Activated T-helper 1 cell treated with anti-CD3 and anti-CD28 coated beads, Interleukin-12 subunit alpha, Interleukin-12 subunit beta, Interleukin-2, Interleukin-4 antibody, amounts not matched to agents 30 ng/mL and 10 ng/mL and 1 ng/mL, durations not matched to agents 14 hours and 24 hours and 36 hours (primary cell): ENCODE results near the gene THOC7. TPM values are rescaled to one million over a fixed set of nuclear protein-coding genes. Genes with fewer than 3 reads are reported as not detected.

Experiments used
- DNase-seq: peaks from one replicate; pipeline ENCODE4 v3.0.0; 2021; ENCODE audit warnings: low spot score
- H3K27ac Mint-ChIP-seq: one replicate; pipeline ENCODE4 v1.8.0; 2021; ENCODE audit warnings: mild to moderate bottlenecking, mixed read lengths
- H3K27me3 Mint-ChIP-seq: one replicate; pipeline ENCODE4 v1.8.0; 2022; ENCODE audit warnings: mild to moderate bottlenecking, moderate library complexity, mixed read lengths; ENCODE audit not compliant: insufficient read depth
- H3K36me3 Mint-ChIP-seq: one replicate; pipeline ENCODE4 v1.8.0; 2021; ENCODE audit warnings: low read depth, mixed read lengths
- H3K4me1 Mint-ChIP-seq: one replicate; pipeline ENCODE4 v1.8.0; 2021; ENCODE audit warnings: low read depth, mixed read lengths
- H3K4me3 Mint-ChIP-seq: one replicate; pipeline ENCODE4 v1.8.0; 2021; ENCODE audit warnings: mild to moderate bottlenecking, moderate library complexity, mixed read lengths
- H3K9me3 Mint-ChIP-seq: one replicate; pipeline ENCODE4 v1.8.0; 2021; ENCODE audit warnings: mixed read lengths
- intact Hi-C: fragments of 100-400 bp; cut with micrococcal nuclease; formaldehyde crosslinking; loops from one replicate; pipeline ENCODE4 v1.15.1; 2024
- total RNA-seq: library from RNA; stranded (reverse); gene quantifications from 2 replicates; pipeline ENCODE4 v1.2.3, GENCODE V29; 2022

Gene THOC7
- total RNA-seq, 1 donor from 2014 or later = 100 TPM

DNA sequence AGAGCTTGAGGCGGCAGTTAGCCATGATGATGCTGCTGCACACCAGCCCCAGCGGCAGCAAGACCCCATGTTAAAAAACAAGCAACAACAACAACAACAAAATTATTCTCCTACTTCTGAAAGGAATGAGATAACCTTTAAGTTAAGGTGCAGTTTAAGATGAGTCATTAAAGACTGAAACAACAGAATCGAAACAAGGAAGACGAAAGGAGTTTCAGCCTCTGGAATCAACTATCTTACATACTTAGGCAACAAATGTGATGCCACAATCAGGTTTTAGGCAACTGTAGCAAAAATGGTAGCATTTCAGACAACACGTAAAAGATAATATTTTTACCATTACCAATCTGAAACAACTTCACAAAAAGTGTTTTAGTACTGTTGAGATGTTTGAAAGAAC is 36.4 kb upstream of the THOC7 start:
- Mint-ChIP-seq H3K9me3 (no peaks in the 10 kb centered on the region), H3K4me3 (no peak overlapping the region)
- intact Hi-C loops = loop anchor here (1.0 kb wide), 1 partner anchor 10 kb away; no protein-coding TSS in a partner anchor

DNA sequence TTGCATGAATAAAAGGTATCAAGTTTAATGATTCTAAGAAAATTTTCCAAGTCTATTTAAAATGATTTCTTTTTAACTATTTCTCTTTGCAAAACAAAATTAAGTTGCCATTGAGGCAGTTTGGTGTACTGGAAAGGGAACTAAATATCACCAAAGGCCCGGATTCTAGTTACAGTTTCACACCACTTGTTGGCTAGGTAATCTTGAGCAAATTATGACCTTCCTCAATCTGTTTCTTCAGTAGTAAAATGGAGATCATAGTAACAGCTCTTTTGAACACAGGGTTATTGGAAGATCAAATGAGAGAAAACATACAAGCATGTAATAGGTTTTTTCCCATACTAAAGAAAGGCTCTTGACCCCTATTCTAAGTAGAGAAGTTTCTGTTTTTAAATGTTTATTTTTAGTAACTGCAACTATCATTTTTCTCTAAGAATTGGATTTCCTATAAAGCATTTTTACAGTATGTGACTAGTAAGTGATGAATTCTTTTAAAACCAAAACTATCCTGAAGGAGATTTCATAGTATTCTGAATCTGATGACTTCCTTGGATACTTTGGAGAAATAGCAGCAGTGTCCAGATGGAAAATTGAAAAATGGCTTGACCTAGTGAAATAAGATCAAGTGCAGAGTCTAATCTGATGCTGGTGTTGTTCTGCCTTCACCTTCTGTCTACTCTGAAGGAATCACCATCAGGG is 32.9 kb upstream of the THOC7 start:
- no peak overlapping the region for H3K27ac Mint-ChIP-seq
- H3K4me1 Mint-ChIP-seq = peaks cover 57% of the 10 kb centered on the region
- intact Hi-C loops = no loop called here
- peaks cover 34% of the 10 kb centered on the region for H3K36me3 Mint-ChIP-seq
- H3K9me3 Mint-ChIP-seq = no peaks in the 10 kb centered on the region
- no peak overlapping the region for H3K4me3 Mint-ChIP-seq
- no peak for DNase-seq
- no peaks in the 10 kb centered on the region for H3K27me3 Mint-ChIP-seq

More for the DNA sequence above, 36.4 kb upstream of the THOC7 start:
- H3K27ac Mint-ChIP-seq = peak overlapping the region; percentile 77
- peaks cover 41% of the 10 kb centered on the region for H3K4me1 Mint-ChIP-seq
- H3K27me3 Mint-ChIP-seq = no peaks in the 10 kb centered on the region
- H3K36me3 Mint-ChIP-seq = peaks cover 38% of the 10 kb centered on the region
- no peak for DNase-seq

DNA sequence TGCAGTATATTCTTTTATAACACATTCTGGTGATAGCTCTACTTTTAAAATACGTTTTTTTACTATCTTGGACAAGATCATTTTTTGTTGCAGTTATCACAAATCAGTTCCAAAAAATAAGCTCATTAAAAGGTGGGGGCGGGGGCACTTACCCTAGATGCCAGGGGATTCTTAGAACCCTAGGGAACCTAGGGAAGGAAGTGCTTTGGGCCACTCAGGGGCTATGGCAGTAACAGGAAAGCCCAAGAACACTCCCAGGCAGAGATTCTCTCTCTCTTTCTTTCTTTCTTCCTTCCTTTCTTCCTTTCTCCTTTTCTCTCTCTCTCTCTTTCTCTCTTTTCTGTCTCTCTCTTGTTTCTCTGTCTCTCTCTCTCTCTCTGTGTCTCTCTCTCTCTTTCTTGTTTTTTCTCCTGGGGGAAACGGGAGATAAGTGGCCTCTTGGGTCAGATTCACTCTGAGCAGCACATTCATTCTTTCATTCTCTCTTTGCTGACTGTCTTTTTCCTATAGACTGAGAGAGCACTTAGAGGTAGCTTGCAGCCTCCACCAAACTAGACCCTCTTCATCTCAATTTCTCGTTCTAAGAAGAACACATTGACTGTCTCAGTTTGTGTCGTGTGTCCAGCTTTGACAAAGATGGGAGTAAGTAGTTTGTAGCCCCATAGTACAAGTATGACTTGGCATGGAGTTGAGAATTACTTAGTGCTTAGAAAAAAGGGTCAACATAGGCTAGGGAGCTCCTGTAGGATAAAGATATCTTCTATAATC is 32.0 kb upstream of the THOC7 start:
- H3K9me3 Mint-ChIP-seq = no peaks in the 10 kb centered on the region
- H3K4me1 Mint-ChIP-seq = peaks cover 55% of the 10 kb centered on the region
- no peaks in the 10 kb centered on the region for H3K27me3 Mint-ChIP-seq
- no peak for DNase-seq
- H3K36me3 Mint-ChIP-seq = peaks cover 31% of the 10 kb centered on the region
- peak overlapping the region; percentile 87 for H3K27ac Mint-ChIP-seq
- no peak overlapping the region for H3K4me3 Mint-ChIP-seq
- intact Hi-C loops = no loop called here

DNA sequence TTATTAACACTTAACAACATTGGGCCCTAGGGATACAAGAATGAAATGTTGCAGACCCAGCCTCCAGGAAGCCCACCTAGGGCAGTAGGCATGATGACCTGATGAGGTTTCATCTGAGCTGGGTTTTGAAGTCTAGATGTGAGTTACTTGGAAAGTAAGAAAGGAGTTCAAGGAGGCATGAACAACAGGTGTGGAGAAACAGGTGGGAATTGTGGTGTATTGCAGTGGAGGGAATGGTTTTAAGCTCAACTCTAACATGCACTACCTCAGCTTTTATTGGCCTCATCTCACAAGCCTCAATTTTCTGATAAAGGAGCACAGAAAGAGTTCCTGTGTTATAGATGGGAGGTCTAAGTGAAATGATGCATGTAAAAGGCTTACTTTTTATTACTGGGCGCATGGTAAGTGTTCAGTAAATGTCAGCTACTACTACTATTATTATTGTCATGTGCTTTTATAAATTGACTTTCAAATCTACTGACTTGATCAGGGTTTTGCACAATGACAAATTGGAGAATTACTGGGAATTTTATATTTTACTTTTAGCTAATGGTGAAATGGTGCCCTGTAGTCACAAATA is 29.3 kb upstream of the THOC7 start:
- no peak for DNase-seq
- no peaks in the 10 kb centered on the region for H3K9me3 Mint-ChIP-seq
- no peaks in the 10 kb centered on the region for H3K27me3 Mint-ChIP-seq
- intact Hi-C loops = no loop called here
- H3K4me1 Mint-ChIP-seq = peaks cover 45% of the 10 kb centered on the region
- H3K4me3 Mint-ChIP-seq = no peak overlapping the region
- H3K36me3 Mint-ChIP-seq = peaks cover 14% of the 10 kb centered on the region
- H3K27ac Mint-ChIP-seq = no peak overlapping the region

DNA sequence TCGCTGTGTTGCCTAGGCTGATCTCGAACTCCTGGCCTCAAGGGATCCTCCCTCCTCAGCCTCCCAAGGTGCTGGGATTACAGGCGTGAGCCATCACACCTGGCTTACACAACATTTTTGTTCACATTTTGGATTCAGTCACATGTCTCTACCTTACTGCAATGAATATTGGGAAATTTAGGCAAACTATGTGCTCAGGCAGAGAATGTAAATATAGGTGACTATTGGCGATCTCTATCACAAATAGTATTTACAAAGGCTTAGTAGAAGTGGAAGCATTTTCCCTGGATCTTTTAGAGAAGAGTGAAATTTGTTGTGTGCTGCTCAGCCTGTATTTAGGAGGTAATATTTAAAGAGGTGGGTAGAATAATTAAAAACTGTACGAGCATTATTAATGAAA is 27.9 kb upstream of the THOC7 start:
- DNase-seq = no peak
- H3K27me3 Mint-ChIP-seq = no peaks in the 10 kb centered on the region
- H3K4me3 Mint-ChIP-seq = no peak overlapping the region
- intact Hi-C loops = no loop called here
- H3K36me3 Mint-ChIP-seq = peaks cover 10% of the 10 kb centered on the region
- H3K4me1 Mint-ChIP-seq = peaks cover 34% of the 10 kb centered on the region
- no peaks in the 10 kb centered on the region for H3K9me3 Mint-ChIP-seq
- H3K27ac Mint-ChIP-seq = no peak overlapping the region

DNA sequence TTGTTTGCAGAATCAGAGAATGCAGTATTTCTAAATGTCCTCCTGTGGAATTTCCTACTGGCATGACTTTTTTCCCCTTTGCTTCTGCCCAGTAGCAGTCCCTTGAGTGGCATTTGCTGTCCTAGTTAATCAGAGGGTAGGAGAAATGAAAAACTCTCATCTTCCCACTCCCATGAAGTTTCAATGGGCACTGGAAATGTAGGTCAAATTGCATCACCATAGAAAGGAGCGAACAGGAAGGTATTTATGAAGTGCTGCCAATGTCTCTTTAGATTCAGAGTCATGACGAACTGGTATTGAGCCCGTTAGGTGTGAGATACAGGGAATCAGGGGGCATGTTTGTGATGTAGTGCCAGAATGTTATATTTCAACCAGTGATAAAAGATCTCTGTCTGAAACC is 23.3 kb upstream of the THOC7 start:
- Mint-ChIP-seq H3K27me3 (no peaks in the 10 kb centered on the region), H3K9me3 (no peaks in the 10 kb centered on the region), H3K36me3 (peaks cover 8% of the 10 kb centered on the region), H3K4me3 (no peak overlapping the region), H3K27ac (no peak overlapping the region), H3K4me1 (peaks cover 19% of the 10 kb centered on the region)
- no peak for DNase-seq
- intact Hi-C loops = no loop called here

DNA sequence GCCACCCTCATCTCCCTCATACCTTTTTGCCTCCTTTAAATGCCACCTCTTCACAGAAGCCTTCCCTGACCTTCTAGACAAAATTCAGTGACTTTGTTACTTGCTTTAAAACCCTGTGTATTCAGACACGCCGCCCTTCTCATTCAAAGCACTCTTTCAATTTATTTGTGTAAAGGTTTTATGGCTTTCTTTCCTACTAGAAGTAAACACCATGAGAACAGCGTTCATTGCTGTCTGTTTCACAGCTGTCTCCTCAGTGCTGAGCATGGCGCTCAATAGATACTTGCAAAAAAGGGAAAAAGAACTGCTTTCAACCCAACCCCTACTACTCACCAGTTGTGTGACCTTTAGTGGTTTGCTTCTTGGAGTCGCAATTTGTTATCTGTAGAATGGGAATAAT is 17.0 kb upstream of the THOC7 start:
- no peak overlapping the region for H3K27ac Mint-ChIP-seq
- intact Hi-C loops = no loop called here
- H3K36me3 Mint-ChIP-seq = peaks cover 14% of the 10 kb centered on the region
- H3K4me3 Mint-ChIP-seq = no peak overlapping the region
- no peak for DNase-seq
- no peaks in the 10 kb centered on the region for H3K9me3 Mint-ChIP-seq
- peaks cover 53% of the 10 kb centered on the region for H3K4me1 Mint-ChIP-seq
- no peaks in the 10 kb centered on the region for H3K27me3 Mint-ChIP-seq

DNA sequence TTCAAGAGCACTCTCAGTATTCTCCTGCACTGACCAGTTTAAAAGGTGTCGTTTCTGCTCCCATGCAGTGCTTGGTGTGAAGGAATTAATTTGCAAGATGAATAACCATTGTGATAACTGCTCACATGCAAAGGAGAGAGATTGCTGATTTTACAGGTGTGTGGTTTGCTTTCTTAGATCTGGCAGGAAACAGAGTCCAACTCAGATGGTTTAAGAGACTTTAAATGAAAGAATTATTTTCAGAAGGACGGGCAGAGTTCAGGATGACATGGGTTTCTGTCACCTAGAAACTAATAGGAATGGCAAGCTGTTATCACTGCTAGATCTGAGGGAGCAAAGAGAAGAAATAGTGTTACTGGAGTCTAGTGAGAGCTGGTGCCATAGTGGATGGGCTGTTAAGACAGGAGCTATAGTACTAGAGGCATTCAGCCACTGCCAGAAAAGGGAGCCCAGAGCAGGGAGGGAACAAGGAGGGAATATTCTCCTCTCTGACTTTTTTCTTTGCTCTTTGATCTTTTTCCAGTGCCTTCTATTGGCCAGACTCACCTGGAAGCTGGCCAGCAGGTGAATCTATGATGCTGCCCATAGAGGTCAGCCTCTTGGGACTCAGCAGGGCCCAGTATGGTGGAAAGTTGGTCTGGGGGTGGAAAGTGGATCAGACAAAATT is 14.9 kb upstream of the THOC7 start:
- H3K4me1 Mint-ChIP-seq = peaks cover 48% of the 10 kb centered on the region
- no peaks in the 10 kb centered on the region for H3K27me3 Mint-ChIP-seq
- peaks cover 8% of the 10 kb centered on the region for H3K36me3 Mint-ChIP-seq
- intact Hi-C loops = no loop called here
- H3K9me3 Mint-ChIP-seq = no peaks in the 10 kb centered on the region
- H3K4me3 Mint-ChIP-seq = no peak overlapping the region
- H3K27ac Mint-ChIP-seq = peak overlapping the region; percentile 15
- no peak for DNase-seq

DNA sequence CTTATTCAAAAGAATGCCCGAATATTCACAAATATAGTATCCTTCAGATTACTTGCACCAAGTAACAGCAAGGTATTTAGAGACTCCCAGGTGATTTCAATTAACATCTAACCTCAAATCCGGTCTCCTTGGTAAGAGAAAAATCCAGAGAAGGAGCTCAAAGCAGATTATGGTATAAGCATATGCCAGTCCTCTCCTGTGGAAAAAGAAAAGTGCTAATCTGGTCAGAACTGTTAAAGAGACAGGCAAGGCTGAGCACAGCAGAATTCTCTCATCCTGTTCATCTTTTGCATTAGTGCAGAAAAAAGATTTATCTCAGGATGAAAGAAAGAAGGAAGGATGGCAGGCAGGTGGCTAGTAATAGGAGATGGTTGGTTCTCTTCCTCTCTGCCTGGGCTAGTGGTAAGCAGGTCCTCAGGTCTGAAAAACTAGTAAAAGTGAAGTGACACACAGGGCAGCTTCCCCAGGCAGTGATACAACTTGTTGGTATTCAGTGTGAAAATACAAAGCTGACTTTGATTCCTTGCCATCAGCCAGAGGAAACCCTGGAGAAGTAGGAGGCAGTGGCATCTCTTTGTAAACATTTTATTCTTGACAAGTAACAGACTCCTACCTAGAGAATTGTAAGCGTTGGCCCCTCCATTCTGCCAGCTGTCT is 14.3 kb upstream of the THOC7 start:
- H3K9me3 Mint-ChIP-seq = no peaks in the 10 kb centered on the region
- no peaks in the 10 kb centered on the region for H3K27me3 Mint-ChIP-seq
- intact Hi-C loops = no loop called here
- peaks cover 8% of the 10 kb centered on the region for H3K36me3 Mint-ChIP-seq
- no peak overlapping the region for H3K27ac Mint-ChIP-seq
- no peak overlapping the region for H3K4me3 Mint-ChIP-seq
- DNase-seq = no peak
- peaks cover 44% of the 10 kb centered on the region for H3K4me1 Mint-ChIP-seq

DNA sequence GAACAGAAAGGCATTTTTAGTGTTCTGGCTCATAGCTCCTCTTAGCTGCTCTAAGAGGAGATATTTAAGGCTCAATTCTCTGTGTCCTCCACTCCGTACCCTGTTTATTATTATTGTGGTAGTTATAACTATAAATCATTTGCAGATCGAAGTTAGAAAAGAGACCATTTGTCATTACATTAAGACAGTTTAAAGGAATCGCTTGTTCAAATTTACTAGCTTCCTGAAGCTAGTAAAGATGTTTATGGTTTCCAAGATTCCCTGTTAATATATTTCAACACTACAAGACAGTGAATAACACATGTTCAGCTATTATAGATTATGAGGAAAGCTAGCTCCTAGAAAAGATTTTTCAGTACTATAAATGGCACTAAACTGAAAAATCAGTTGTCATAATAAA is 12.7 kb upstream of the THOC7 start:
- Mint-ChIP-seq H3K27ac (peak overlapping the region; percentile 13), H3K9me3 (no peaks in the 10 kb centered on the region), H3K4me1 (peaks cover 43% of the 10 kb centered on the region), H3K4me3 (no peak overlapping the region), H3K36me3 (peaks cover 8% of the 10 kb centered on the region), H3K27me3 (no peaks in the 10 kb centered on the region)
- no peak for DNase-seq
- intact Hi-C loops = no loop called here

DNA sequence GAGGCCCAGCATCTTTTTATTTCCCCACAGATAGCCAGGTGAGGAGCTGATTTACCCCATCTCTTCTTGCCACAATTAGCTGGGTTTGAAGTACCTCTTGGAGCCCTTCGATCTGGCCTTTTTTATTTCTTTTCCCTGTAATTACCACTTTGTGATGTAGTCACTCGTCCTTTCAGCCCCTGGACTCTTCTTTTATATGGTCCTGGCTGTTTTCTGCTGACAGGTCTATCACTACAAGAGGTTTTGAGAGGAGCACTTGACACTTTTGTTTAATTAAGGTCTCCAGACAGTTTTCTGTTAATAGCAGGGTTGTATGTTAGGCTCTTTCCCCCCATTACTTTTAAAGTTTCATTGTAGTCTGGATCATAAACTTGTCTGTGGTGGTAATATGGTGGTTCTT is 11.9 kb upstream of the THOC7 start:
- no peaks in the 10 kb centered on the region for H3K9me3 Mint-ChIP-seq
- intact Hi-C loops = no loop called here
- H3K4me3 Mint-ChIP-seq = no peak overlapping the region
- no peaks in the 10 kb centered on the region for H3K27me3 Mint-ChIP-seq
- peaks cover 8% of the 10 kb centered on the region for H3K36me3 Mint-ChIP-seq
- peaks cover 42% of the 10 kb centered on the region for H3K4me1 Mint-ChIP-seq
- H3K27ac Mint-ChIP-seq = no peak overlapping the region
- DNase-seq = no peak

DNA sequence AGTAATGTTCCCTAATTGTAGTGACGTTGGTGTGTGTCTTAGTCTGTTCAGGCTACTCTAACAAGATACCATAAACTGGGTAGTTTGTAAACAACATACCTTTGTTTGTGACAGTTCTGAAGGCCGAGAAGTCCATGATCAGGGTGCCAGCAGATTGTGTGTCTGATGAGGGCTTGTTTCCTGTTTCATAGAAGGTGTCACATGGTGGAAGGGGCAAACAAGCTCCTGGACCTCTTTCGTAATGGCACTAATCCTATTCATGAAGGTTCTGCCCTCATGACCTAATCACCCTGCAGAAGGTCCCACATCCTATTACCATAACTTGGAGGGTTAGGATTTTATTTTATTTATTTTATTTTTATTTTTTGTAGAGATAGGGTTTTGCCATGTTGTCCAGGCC is 11.2 kb upstream of the THOC7 start:
- Mint-ChIP-seq H3K27me3 (no peaks in the 10 kb centered on the region), H3K4me1 (peaks cover 42% of the 10 kb centered on the region), H3K9me3 (no peaks in the 10 kb centered on the region), H3K36me3 (peaks cover 8% of the 10 kb centered on the region), H3K27ac (no peak overlapping the region), H3K4me3 (no peak overlapping the region)
- DNase-seq = no peak
- intact Hi-C loops = no loop called here
